ENCODE data around the gene DHH.

GRCh38 chr12:49086116-49086515 lies 8.5 kb downstream of the DHH start:
- TF ChIP-seq POLR2A (IDR thresholded peaks at IDR 0.05; ENCODE audit: low read depth) (no peak), CTCF (IDR thresholded peaks at IDR 0.05) (no peak), EP300 (IDR thresholded peaks at IDR 0.05) (no peak)
